Uterus (tissue), 2 donors: Measurements from ENCODE around the gene UGT1A3.

Experiments
- POLR2A ChIP-seq, 2 donors: fragments of 450-650 bp; IDR thresholded peaks; one replicate each; pipeline ENCODE4 v1.6.1; 2016; ENCODE audit warnings: antibody characterized with exemption in 2 of 2, mild to moderate bottlenecking in 1 of 2, moderate library complexity in 1 of 2
- TF ChIP-seq, protein P1 (sequence below), 4 experiments: fragments of 200-600 bp in 2 of 4; fragments of 450-650 bp in 2 of 4; sonication (generic) in 2 of 4; IDR thresholded peaks; one replicate each; pipeline ENCODE4 v1.5.1; 2016 to 2019; ENCODE audit warnings: antibody characterized with exemption in 4 of 4, mild to moderate bottlenecking in 2 of 4, moderate library complexity in 1 of 4

DNA sequence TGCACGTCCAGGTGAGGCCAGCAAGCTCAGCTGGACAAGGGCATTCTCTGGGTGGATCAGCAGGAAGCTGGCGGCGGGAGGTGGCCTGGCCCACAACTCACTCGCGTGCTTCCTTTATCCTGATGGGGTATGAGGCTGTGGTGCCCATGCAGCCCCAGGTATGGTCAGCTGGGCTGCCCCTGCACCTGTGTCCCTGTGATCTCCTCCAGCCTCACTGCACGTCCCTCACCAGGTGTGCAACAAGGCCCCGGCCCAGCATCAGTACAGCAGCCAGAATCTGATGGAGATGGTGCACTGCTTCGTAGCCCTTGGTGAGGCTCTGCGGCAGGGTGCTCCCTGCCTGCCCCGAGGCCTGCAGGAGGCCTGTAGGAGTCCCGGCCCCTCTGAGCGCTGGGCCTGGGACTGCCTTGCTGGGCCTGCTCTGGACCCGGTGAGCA, 66.9 kb downstream of the UGT1A3 start:
- TF ChIP-seq, protein P1, sequence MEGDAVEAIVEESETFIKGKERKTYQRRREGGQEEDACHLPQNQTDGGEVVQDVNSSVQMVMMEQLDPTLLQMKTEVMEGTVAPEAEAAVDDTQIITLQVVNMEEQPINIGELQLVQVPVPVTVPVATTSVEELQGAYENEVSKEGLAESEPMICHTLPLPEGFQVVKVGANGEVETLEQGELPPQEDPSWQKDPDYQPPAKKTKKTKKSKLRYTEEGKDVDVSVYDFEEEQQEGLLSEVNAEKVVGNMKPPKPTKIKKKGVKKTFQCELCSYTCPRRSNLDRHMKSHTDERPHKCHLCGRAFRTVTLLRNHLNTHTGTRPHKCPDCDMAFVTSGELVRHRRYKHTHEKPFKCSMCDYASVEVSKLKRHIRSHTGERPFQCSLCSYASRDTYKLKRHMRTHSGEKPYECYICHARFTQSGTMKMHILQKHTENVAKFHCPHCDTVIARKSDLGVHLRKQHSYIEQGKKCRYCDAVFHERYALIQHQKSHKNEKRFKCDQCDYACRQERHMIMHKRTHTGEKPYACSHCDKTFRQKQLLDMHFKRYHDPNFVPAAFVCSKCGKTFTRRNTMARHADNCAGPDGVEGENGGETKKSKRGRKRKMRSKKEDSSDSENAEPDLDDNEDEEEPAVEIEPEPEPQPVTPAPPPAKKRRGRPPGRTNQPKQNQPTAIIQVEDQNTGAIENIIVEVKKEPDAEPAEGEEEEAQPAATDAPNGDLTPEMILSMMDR (IDR thresholded peaks at IDR 0.05): no peak
- no peak for TF ChIP-seq POLR2A (IDR thresholded peaks at IDR 0.05)
